Activated CD4-positive, alpha-beta memory T cell treated with anti-CD3 and anti-CD28 coated beads for 36 hours (primary cell): Measurements from ENCODE around the gene ARHGAP15. TPM values are rescaled to one million over a fixed set of nuclear protein-coding genes. Genes with fewer than 3 reads are reported as not detected.

Experiments
- CTCF ChIA-PET: fragments of 350-600 bp; sonication (Branson Sonifier 250); formaldehyde crosslinking; loops from one replicate; lab custom pipeline; 2021; ENCODE audit warnings: antibody characterized with exemption, inconsistent platforms; lab: Charles Lee
- POLR2A ChIA-PET: fragments of 350-600 bp; sonication (Branson Sonifier 250); formaldehyde crosslinking; loops from one replicate; lab custom pipeline; 2021; ENCODE audit warnings: antibody characterized with exemption; lab: Charles Lee
- DNase-seq: peaks from one replicate; pipeline ENCODE4 v3.0.0-alpha.2; 2020
- H3K27ac Mint-ChIP-seq: one replicate; pipeline ENCODE4 v1.8.0; 2021; ENCODE audit warnings: mixed read lengths
- H3K27me3 Mint-ChIP-seq: one replicate; pipeline ENCODE4 v1.8.0; 2021; ENCODE audit warnings: mixed read lengths
- H3K36me3 Mint-ChIP-seq: one replicate; pipeline ENCODE4 v1.8.0; 2021; ENCODE audit warnings: mixed read lengths
- H3K4me1 Mint-ChIP-seq: one replicate; pipeline ENCODE4 v1.8.0; 2021; ENCODE audit warnings: low read depth, mixed read lengths
- H3K4me3 Mint-ChIP-seq: one replicate; pipeline ENCODE4 v1.8.0; 2021; ENCODE audit warnings: mild to moderate bottlenecking, mixed read lengths
- H3K9me3 Mint-ChIP-seq: one replicate; pipeline ENCODE4 v1.8.0; 2021; ENCODE audit warnings: mixed read lengths
- intact Hi-C: fragments of 100-400 bp; cut with micrococcal nuclease; formaldehyde crosslinking; loops from one replicate; pipeline ENCODE4 v1.15.1; 2023
- total RNA-seq, 2 experiments: library from RNA; stranded (reverse); gene quantifications; one replicate each; pipeline ENCODE4 v1.2.3, GENCODE V29; 2021

Gene ARHGAP15
- total RNA-seq, 2 experiments from 2014 or later = 70.2 to 71.2 TPM

GRCh38 chr2:143264851-143265250 lies 135.6 kb downstream of the ARHGAP15 start:
- Mint-ChIP-seq H3K27me3 (no peaks in the 10 kb centered on the region), H3K27ac (peak overlapping the region; percentile 96), H3K9me3 (peaks cover 7% of the 10 kb centered on the region), H3K4me3 (no peak overlapping the region), H3K36me3 (peaks cover 13% of the 10 kb centered on the region), H3K4me1 (peaks cover 67% of the 10 kb centered on the region)
- CTCF ChIA-PET = interaction anchor here (1.0 to 3.0 kb wide), 9 partner anchors 10 to 230 kb away, joined by 3 to 35 read pairs (median 7); no protein-coding TSS in a partner anchor
- POLR2A ChIA-PET = interaction anchor here (0.7 kb wide), 1 partner anchor 77 kb away, joined by 3 read pairs; no protein-coding TSS in a partner anchor
- intact Hi-C loops = loop anchor here (5.0 kb wide), 4 partner anchors 132 to 1252 kb away; a partner anchor contains a TSS
- DNase-seq = no peak

DNA sequence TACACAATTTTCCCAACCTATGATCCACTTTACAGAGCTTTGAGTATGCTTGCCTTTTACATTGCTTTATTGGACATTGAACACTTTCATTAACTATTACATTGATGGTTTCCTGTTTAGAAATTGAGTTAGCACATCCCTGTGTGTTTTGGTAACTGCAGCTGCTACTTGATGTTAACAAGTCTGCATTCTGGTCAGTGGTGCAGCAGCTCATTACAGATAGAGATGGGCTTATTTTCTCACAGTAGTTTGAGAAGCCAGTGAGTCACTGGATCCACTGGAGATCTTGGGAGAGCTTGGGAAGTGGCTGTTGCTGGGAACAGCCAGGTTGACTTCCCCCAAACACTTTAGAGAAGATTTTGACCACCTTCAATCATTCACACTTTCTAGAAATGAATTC lies 150.5 kb downstream of the ARHGAP15 start:
- H3K4me1 Mint-ChIP-seq = peaks cover 75% of the 10 kb centered on the region
- H3K9me3 Mint-ChIP-seq = no peaks in the 10 kb centered on the region
- POLR2A ChIA-PET = interaction anchor here (0.7 kb wide), 1 partner anchor 151 kb away, joined by 3 read pairs; no protein-coding TSS in a partner anchor

GRCh38 chr2:143280097-143280757 lies 151.0 kb downstream of the ARHGAP15 start:
- Mint-ChIP-seq H3K27ac (peak overlapping the region; percentile 77), H3K36me3 (peaks cover 5% of the 10 kb centered on the region), H3K4me3 (no peak overlapping the region), H3K4me1 (peaks cover 72% of the 10 kb centered on the region), H3K9me3 (no peaks in the 10 kb centered on the region), H3K27me3 (no peaks in the 10 kb centered on the region)
- no peak for DNase-seq
- ChIA-PET POLR2A (interaction anchor here (0.7 kb wide), 1 partner anchor 152 kb away, joined by 3 read pairs; no protein-coding TSS in a partner anchor), CTCF (interaction anchor here (0.7 to 9.3 kb wide), 7 partner anchors 10 to 246 kb away, joined by 3 to 71 read pairs (median 7); no protein-coding TSS in a partner anchor)
- intact Hi-C loops = loop anchor here (1.0 kb wide), 1 partner anchor 17 kb away; no protein-coding TSS in a partner anchor

More for the DNA sequence above, 150.5 kb downstream of the ARHGAP15 start:
- Mint-ChIP-seq H3K4me3 (no peak overlapping the region), H3K27ac (peak overlapping the region; percentile 77), H3K36me3 (peaks cover 5% of the 10 kb centered on the region), H3K27me3 (no peaks in the 10 kb centered on the region)
- intact Hi-C loops = loop anchor here (1.0 kb wide), 1 partner anchor 16 kb away; no protein-coding TSS in a partner anchor
- CTCF ChIA-PET = interaction anchor here (1.6 to 9.3 kb wide), 4 partner anchors 15 to 169 kb away, joined by 7 to 71 read pairs (median 11); no protein-coding TSS in a partner anchor
- DNase-seq = no peak

DNA sequence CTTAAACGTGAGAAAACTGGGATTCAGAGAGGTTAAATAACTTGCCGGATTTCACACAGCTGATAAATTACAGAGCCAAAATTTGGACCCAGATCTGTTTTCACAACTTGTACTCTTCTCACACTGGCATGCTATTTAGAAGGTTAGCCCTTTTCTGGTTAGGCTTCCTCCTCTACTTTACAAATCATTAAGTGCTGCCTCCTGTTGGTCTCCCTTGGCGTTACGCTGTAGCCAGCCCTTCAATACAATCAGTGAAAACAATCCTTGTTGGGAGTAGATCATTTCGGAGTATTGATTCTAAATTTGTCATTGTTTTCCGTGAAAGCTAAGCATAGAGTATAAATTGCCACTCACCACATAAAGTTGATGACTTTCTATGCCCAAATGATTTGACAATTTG lies 153.5 kb downstream of the ARHGAP15 start:
- peaks cover 54% of the 10 kb centered on the region for H3K4me1 Mint-ChIP-seq
- no peak overlapping the region for H3K4me3 Mint-ChIP-seq
- peaks cover 2% of the 10 kb centered on the region for H3K36me3 Mint-ChIP-seq
- no peak overlapping the region for H3K27ac Mint-ChIP-seq
- H3K9me3 Mint-ChIP-seq = no peaks in the 10 kb centered on the region
- peak; percentile 48 for DNase-seq
- no peaks in the 10 kb centered on the region for H3K27me3 Mint-ChIP-seq
- intact Hi-C loops = no loop called here
- POLR2A ChIA-PET = no interaction called here
- CTCF ChIA-PET = interaction anchor here (1.3 to 9.3 kb wide), 6 partner anchors 10 to 171 kb away, joined by 3 to 71 read pairs (median 26); no protein-coding TSS in a partner anchor

GRCh38 chr2:143284087-143284675 lies 155.0 kb downstream of the ARHGAP15 start:
- Mint-ChIP-seq H3K4me3 (no peak overlapping the region), H3K9me3 (no peaks in the 10 kb centered on the region), H3K4me1 (peaks cover 55% of the 10 kb centered on the region), H3K36me3 (peaks cover 5% of the 10 kb centered on the region), H3K27ac (peak overlapping the region; percentile 3), H3K27me3 (no peaks in the 10 kb centered on the region)
- ChIA-PET POLR2A (no interaction called here), CTCF (interaction anchor here (0.6 to 3.5 kb wide), 43 partner anchors 9 to 1529 kb away, joined by 3 to 35 read pairs (median 4); no protein-coding TSS in a partner anchor)
- peak; percentile 38 for DNase-seq
- intact Hi-C loops = loop anchor here (1.0 kb wide), 1 partner anchor 250 kb away; no protein-coding TSS in a partner anchor

GRCh38 chr2:143289025-143289424 lies 159.8 kb downstream of the ARHGAP15 start:
- no peak overlapping the region for H3K27ac Mint-ChIP-seq
- intact Hi-C loops = no loop called here
- no peaks in the 10 kb centered on the region for H3K27me3 Mint-ChIP-seq
- ChIA-PET CTCF (interaction anchor here (0.7 kb wide), 1 partner anchor 11 kb away, joined by 3 read pairs; no protein-coding TSS in a partner anchor), POLR2A (no interaction called here)
- H3K9me3 Mint-ChIP-seq = no peaks in the 10 kb centered on the region
- peaks cover 9% of the 10 kb centered on the region for H3K36me3 Mint-ChIP-seq
- no peak for DNase-seq
- no peak overlapping the region for H3K4me3 Mint-ChIP-seq
- H3K4me1 Mint-ChIP-seq = peaks cover 47% of the 10 kb centered on the region

GRCh38 chr2:143290221-143290620 lies 161.0 kb downstream of the ARHGAP15 start:
- no peak overlapping the region for H3K27ac Mint-ChIP-seq
- no peaks in the 10 kb centered on the region for H3K9me3 Mint-ChIP-seq
- H3K4me1 Mint-ChIP-seq = peaks cover 53% of the 10 kb centered on the region
- POLR2A ChIA-PET = no interaction called here
- no peaks in the 10 kb centered on the region for H3K27me3 Mint-ChIP-seq
- H3K36me3 Mint-ChIP-seq = peaks cover 9% of the 10 kb centered on the region
- intact Hi-C loops = no loop called here
- CTCF ChIA-PET = interaction anchor here (0.8 to 1.3 kb wide), 2 partner anchors 9 to 16 kb away, joined by 3 read pairs; no protein-coding TSS in a partner anchor
- no peak overlapping the region for H3K4me3 Mint-ChIP-seq
- no peak for DNase-seq

DNA sequence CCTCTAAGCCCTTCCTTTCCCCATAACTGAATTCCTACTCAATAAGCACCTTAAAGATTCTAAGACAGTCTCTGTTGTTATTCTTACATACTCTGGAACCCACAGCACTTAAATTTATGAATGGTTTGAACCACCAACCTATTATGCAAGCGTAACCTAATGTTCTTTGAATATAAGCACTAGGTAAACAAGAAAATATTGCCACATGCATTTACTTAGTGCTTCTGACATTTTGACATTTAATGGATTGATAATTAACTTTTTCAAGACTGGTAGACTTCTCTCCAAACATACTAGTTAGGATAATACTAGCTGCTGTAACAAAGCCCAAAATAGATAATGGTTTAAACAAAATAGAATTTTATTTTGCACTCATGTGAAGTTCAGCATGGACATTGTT lies 164.8 kb downstream of the ARHGAP15 start:
- intact Hi-C loops = no loop called here
- Mint-ChIP-seq H3K4me1 (peaks cover 62% of the 10 kb centered on the region), H3K4me3 (no peak overlapping the region), H3K27ac (no peak overlapping the region), H3K36me3 (peaks cover 4% of the 10 kb centered on the region), H3K27me3 (no peaks in the 10 kb centered on the region), H3K9me3 (no peaks in the 10 kb centered on the region)
- no peak for DNase-seq
- ChIA-PET POLR2A (no interaction called here), CTCF (interaction anchor here (5.1 kb wide), 1 partner anchor 11 kb away, joined by 23 read pairs; no protein-coding TSS in a partner anchor)

- no peak for DNase-seq
- no peaks in the 10 kb centered on the region for H3K27me3 Mint-ChIP-seq
- H3K9me3 Mint-ChIP-seq = no peaks in the 10 kb centered on the region
- ChIA-PET POLR2A (no interaction called here), CTCF (interaction anchor here (1.2 kb wide), 1 partner anchor 11 kb away, joined by 6 read pairs; no protein-coding TSS in a partner anchor)
- peaks cover 56% of the 10 kb centered on the region for H3K4me1 Mint-ChIP-seq
- intact Hi-C loops = no loop called here
- no peak overlapping the region for H3K4me3 Mint-ChIP-seq
- H3K36me3 Mint-ChIP-seq = peaks cover 6% of the 10 kb centered on the region
- H3K27ac Mint-ChIP-seq = no peak overlapping the region
Measured at GRCh38 chr2:143296089-143296488, 166.9 kb downstream of the ARHGAP15 start.

DNA sequence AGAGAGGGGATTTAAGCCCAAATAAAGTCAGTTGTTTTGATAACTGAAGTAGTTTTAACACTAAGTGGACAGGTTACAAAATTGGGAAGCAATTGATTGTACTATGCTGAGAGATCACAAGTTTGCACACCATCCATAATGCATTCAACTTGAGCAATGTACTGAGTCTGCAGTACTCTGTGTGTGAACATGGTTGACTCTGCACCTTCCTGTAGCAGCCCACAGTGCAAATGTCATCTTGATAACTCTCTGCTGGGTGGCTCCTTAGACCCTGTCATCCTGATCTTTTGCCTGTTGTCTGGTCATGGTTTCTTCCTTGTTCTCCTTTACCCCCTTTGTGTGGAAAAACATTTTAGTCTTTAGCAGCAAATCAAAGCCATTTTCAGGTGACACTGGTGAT lies 168.0 kb downstream of the ARHGAP15 start:
- H3K9me3 Mint-ChIP-seq = no peaks in the 10 kb centered on the region

DNA sequence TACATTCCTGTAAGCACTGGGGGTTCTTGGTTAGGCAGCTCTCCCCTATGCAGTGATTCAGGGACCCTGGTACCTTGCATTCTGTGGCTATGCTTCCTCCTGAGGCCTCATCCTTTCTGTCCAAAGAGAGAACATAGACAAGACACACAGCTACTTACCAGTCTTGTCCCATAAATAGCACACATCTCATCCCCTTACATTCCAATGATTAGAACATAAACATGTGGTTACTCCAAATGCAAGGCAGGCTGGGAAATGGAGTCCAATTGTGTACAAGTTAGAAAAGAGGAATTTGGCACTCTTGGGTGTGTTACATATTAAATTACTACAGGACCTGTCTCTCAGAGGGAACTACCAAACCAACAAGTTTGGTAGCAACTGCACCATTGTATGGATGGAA lies 171.3 kb downstream of the ARHGAP15 start:
- H3K27me3 Mint-ChIP-seq = no peaks in the 10 kb centered on the region
- peaks cover 39% of the 10 kb centered on the region for H3K4me1 Mint-ChIP-seq
- CTCF ChIA-PET = no interaction called here
- peaks cover 7% of the 10 kb centered on the region for H3K9me3 Mint-ChIP-seq
- H3K27ac Mint-ChIP-seq = no peak overlapping the region
- intact Hi-C loops = no loop called here
- POLR2A ChIA-PET = no interaction called here
- H3K4me3 Mint-ChIP-seq = no peak overlapping the region
- no peak for DNase-seq
- H3K36me3 Mint-ChIP-seq = peaks cover 15% of the 10 kb centered on the region

More for the DNA sequence above, 168.0 kb downstream of the ARHGAP15 start:
- Mint-ChIP-seq H3K27ac (no peak overlapping the region), H3K27me3 (no peaks in the 10 kb centered on the region), H3K4me3 (no peak overlapping the region), H3K4me1 (peaks cover 51% of the 10 kb centered on the region), H3K36me3 (peaks cover 8% of the 10 kb centered on the region)
- intact Hi-C loops = no loop called here
- ChIA-PET CTCF (no interaction called here), POLR2A (no interaction called here)
- DNase-seq = no peak

GRCh38 chr2:143311426-143311825 lies 182.2 kb downstream of the ARHGAP15 start:
- CTCF ChIA-PET = interaction anchor here (0.9 kb wide), 1 partner anchor 27 kb away, joined by 5 read pairs; no protein-coding TSS in a partner anchor
- H3K4me1 Mint-ChIP-seq = peaks cover 44% of the 10 kb centered on the region
- peaks cover 2% of the 10 kb centered on the region for H3K36me3 Mint-ChIP-seq
- intact Hi-C loops = no loop called here
- H3K9me3 Mint-ChIP-seq = no peaks in the 10 kb centered on the region
- no peak overlapping the region for H3K27ac Mint-ChIP-seq
- no peaks in the 10 kb centered on the region for H3K27me3 Mint-ChIP-seq
- POLR2A ChIA-PET = no interaction called here
- no peak overlapping the region for H3K4me3 Mint-ChIP-seq
- no peak for DNase-seq
